Heart left ventricle (tissue), 13 donors: ENCODE measurements around the gene OSBPL7.

ENCODE experiments used
- POLR2A ChIP-seq, 2 donors: fragments of 450-650 bp; IDR thresholded peaks; one replicate each; pipeline ENCODE4 v1.6.1; 2017; ENCODE audit warnings: antibody characterized with exemption in 2 of 2, mild to moderate bottlenecking in 2 of 2, moderate library complexity in 2 of 2
- TF ChIP-seq, protein P1 (sequence below), 12 donors: fragments of 200-600 bp; sonication (generic) in 4 of 12; IDR thresholded peaks; one replicate each; pipeline versions ENCODE4 v1.5.0 to v1.8.0; 2018 to 2022; ENCODE audit warnings: antibody characterized with exemption in 12 of 12, mild to moderate bottlenecking in 5 of 12
- donor health status: ischemic (EF 13 %, LVEDD 7.1; RV severe dilation, severe dysfunction).
- donor health status: DM: no; HTN: yes; CAD: no.
- donor health status: DM: no; HTN: no; CAD: no.
- donor health status: ischemic (EF 25% LVEDD 6.9; RV normal size, moderate dysfunction).
- donor health status: ischemic (EF 25% LVEDD 5.7; RV mildly dilated, moderate dysfunction).
- donor health status: ischemic (EF 35%, LVEDD 5.7; RV mildly dilated, moderate dysfunction).
- donor health status: nonischemic (EF 11% LVEDD 7.7; RV severe dilation, severe dysfunction).
- donor health status: DM: yes; HTN: yes; CAD: no.
- donor health status: PGD.
- donor health status: ischemic (EF 29% LVEDD 5.4; RV normal size, mild dysfunction).
- donor health status: nonischemic (EF 23%, LVEDD 6.1; RV moderate dilation, normal function).

DNA sequence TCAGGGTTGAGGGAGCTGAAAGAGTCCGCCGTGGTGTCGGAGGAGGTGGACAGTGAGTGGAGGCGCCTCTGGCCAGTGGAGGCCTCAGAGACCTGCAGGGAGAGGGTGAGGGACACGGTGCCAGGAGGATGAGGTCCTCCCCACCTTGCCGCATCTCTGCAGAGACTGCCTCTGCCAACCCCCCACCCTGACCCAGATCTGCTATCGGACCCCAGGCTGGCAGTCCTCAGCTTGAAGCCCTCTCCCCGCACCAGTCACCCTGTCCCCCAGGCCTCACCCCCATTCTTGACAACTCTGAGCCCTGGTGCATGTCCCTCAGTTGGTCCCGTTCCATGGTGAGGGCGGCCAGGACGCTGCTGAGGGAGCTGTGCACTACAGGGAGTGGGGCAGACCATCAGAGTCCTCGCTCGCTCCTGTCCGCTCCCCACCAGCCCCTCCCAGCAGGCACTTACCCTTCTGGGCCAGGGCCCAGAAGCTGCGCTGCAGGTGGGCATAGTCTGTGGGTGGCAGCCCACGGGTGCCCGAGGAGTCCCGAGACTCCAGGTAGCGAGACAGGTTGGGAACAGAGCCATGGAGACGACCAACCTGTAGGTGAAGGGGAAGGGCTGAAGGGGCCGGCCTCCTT, 5.4 kb downstream of the OSBPL7 start:
- TF ChIP-seq, protein P1, sequence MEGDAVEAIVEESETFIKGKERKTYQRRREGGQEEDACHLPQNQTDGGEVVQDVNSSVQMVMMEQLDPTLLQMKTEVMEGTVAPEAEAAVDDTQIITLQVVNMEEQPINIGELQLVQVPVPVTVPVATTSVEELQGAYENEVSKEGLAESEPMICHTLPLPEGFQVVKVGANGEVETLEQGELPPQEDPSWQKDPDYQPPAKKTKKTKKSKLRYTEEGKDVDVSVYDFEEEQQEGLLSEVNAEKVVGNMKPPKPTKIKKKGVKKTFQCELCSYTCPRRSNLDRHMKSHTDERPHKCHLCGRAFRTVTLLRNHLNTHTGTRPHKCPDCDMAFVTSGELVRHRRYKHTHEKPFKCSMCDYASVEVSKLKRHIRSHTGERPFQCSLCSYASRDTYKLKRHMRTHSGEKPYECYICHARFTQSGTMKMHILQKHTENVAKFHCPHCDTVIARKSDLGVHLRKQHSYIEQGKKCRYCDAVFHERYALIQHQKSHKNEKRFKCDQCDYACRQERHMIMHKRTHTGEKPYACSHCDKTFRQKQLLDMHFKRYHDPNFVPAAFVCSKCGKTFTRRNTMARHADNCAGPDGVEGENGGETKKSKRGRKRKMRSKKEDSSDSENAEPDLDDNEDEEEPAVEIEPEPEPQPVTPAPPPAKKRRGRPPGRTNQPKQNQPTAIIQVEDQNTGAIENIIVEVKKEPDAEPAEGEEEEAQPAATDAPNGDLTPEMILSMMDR (IDR thresholded peaks at IDR 0.05) = no peak
- TF ChIP-seq POLR2A (IDR thresholded peaks at IDR 0.05) = no peak
